ENCODE results near the gene FBLN5.

The FBLN5 gene

DNA sequence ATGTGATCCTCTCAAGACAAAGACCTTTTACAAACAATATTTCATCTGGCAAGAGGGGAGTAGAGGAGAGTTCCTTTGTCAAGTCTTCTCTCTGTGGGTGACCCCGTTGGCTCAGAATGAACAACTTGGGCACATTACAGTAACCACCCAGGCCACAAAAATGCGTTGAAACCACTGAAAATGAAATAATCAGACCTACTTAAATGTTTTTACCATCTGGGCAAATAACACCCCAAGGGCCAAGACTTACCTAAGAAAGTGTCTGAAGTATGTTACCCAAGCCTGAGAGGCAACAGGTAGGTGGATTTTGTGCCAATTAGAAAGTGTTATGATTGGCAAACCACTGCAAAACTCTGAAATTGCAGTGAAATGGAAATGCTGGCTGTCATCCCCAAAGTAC is 81.4 kb downstream of the FBLN5 start:
- Histone ChIP-seq H2AFZ (ENCODE audit: low read depth, low read length) (no peak overlapping the region), H3K4me3 (ENCODE audit: low read length) (no peak overlapping the region), H3K9ac (ENCODE audit: low read length) (no peak overlapping the region), H3K4me2 (ENCODE audit: low read length) (no peak overlapping the region), H3K36me3 (replicated peaks; ENCODE audit: low read depth, low read length) (no peaks in the 10 kb centered on the region), H4K20me1 (ENCODE audit: insufficient read depth, low read length) (no peaks in the 10 kb centered on the region), H3K9me3 (ENCODE audit: insufficient read depth, low read length) (no peaks in the 10 kb centered on the region), H3K27me3 (ENCODE audit: low read depth, low read length) (no peaks in the 10 kb centered on the region), H3K79me2 (ENCODE audit: low read length) (no peaks in the 10 kb centered on the region), H3K4me1 (ENCODE audit: low read length) (peaks cover 6% of the 10 kb centered on the region), H3K27ac (ENCODE audit: low read length) (no peak overlapping the region)
- TF ChIP-seq EZH2phosphoT487 (IDR thresholded peaks at IDR 0.05; ENCODE audit: low read depth): no peak
- TF ChIP-seq, protein P1, sequence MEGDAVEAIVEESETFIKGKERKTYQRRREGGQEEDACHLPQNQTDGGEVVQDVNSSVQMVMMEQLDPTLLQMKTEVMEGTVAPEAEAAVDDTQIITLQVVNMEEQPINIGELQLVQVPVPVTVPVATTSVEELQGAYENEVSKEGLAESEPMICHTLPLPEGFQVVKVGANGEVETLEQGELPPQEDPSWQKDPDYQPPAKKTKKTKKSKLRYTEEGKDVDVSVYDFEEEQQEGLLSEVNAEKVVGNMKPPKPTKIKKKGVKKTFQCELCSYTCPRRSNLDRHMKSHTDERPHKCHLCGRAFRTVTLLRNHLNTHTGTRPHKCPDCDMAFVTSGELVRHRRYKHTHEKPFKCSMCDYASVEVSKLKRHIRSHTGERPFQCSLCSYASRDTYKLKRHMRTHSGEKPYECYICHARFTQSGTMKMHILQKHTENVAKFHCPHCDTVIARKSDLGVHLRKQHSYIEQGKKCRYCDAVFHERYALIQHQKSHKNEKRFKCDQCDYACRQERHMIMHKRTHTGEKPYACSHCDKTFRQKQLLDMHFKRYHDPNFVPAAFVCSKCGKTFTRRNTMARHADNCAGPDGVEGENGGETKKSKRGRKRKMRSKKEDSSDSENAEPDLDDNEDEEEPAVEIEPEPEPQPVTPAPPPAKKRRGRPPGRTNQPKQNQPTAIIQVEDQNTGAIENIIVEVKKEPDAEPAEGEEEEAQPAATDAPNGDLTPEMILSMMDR (IDR thresholded peaks at IDR 0.05; ENCODE audit: low read depth, low read length): no peak

DNA sequence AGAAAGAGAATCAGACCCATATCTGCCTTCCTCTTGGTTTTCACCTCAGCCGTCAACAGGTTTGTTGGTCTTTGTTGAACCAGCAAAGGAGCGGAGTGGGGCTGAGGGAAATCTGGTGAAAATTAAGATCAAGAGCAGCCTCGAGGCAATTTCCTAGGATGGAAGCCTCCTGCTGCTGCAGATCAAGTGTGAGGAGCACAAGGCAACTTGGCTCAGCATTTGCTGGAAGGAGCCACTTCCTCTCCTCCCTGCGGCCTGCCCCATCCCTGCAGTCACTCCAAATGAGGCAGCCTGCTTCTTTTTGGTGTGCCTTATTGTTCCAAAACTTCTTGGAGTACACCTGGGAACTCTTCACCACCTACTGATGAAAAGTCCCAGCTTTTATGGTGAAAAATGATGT is 85.1 kb downstream of the FBLN5 start:
- no peak overlapping the region for H3K9ac ChIP-seq (ENCODE audit: low read length)
- H3K36me3 ChIP-seq (replicated peaks; ENCODE audit: low read depth, low read length): no peaks in the 10 kb centered on the region
- H3K4me3 ChIP-seq (ENCODE audit: low read length): no peak overlapping the region
- peaks cover 21% of the 10 kb centered on the region for H3K4me1 ChIP-seq (ENCODE audit: low read length)
- H3K9me3 ChIP-seq (ENCODE audit: insufficient read depth, low read length): no peaks in the 10 kb centered on the region
- no peaks in the 10 kb centered on the region for H4K20me1 ChIP-seq (ENCODE audit: insufficient read depth, low read length)
- no peak overlapping the region for H3K27ac ChIP-seq (ENCODE audit: low read length)
- no peak overlapping the region for H3K4me2 ChIP-seq (ENCODE audit: low read length)
- H3K79me2 ChIP-seq (ENCODE audit: low read length): no peaks in the 10 kb centered on the region
- no peak overlapping the region; the same call in 1 of the 2 replicates for H2AFZ ChIP-seq (ENCODE audit: low read depth, low read length)
- TF ChIP-seq EZH2phosphoT487 (IDR thresholded peaks at IDR 0.05; ENCODE audit: low read depth): no peak
- TF ChIP-seq, protein P1 (IDR thresholded peaks at IDR 0.05; ENCODE audit: low read depth, low read length): no peak
- peaks cover 16% of the 10 kb centered on the region for H3K27me3 ChIP-seq (ENCODE audit: low read depth, low read length)

DNA sequence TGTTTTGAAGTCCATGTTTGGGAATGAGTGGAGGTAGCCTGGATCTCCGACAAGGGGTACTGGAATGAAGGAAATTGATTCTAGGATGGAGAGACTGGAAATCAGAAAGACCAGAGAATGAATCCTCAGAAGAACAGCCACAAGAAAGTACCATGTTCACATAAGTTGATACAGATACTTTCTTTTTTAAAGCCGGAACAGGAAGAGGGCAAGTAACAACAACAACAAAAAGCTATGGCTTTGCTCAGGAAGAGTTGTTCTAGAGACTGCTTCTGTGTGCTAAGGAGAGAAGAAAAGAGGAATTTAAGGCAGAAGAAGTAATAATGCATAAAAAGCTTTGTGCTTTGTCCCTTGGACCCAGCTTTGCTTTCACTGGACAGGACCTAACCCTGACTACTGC is 86.4 kb downstream of the FBLN5 start:
- Histone ChIP-seq H3K36me3 (replicated peaks; ENCODE audit: low read depth, low read length) (no peaks in the 10 kb centered on the region), H4K20me1 (ENCODE audit: insufficient read depth, low read length) (no peaks in the 10 kb centered on the region), H3K4me1 (ENCODE audit: low read length) (peaks cover 24% of the 10 kb centered on the region), H3K9ac (ENCODE audit: low read length) (no peak overlapping the region), H3K4me2 (ENCODE audit: low read length) (no peak overlapping the region), H3K27me3 (ENCODE audit: low read depth, low read length) (peaks cover 16% of the 10 kb centered on the region), H3K79me2 (ENCODE audit: low read length) (no peaks in the 10 kb centered on the region), H2AFZ (ENCODE audit: low read depth, low read length) (no peak overlapping the region), H3K9me3 (ENCODE audit: insufficient read depth, low read length) (no peaks in the 10 kb centered on the region), H3K4me3 (ENCODE audit: low read length) (no peak overlapping the region), H3K27ac (ENCODE audit: low read length) (no peak overlapping the region)
- TF ChIP-seq EZH2phosphoT487 (IDR thresholded peaks at IDR 0.05; ENCODE audit: low read depth): no peak
- TF ChIP-seq, protein P1 (IDR thresholded peaks at IDR 0.05; ENCODE audit: low read depth, low read length): no peak

DNA sequence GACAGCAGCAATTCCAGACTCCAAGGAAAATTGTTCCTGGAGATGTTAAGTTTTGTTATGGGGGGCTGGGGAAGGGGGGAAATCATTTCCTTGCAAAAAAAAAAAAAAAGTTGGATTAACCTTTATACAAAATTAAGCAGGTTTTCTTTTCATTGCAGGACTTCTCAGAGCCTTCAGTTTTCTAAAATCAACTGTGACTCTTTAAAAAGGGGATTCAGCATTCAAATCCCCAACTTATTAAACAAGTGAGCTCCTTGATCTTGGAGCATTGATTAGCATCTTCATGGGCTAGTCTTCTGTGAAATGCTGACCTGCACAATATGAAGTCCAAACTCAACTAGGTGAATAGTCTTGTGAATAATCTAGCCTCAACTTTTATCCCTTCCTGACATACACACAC is 87.3 kb downstream of the FBLN5 start:
- Histone ChIP-seq H3K4me1 (ENCODE audit: low read length) (peaks cover 24% of the 10 kb centered on the region), H3K4me3 (ENCODE audit: low read length) (no peak overlapping the region), H3K36me3 (replicated peaks; ENCODE audit: low read depth, low read length) (no peaks in the 10 kb centered on the region), H3K27me3 (ENCODE audit: low read depth, low read length) (peaks cover 20% of the 10 kb centered on the region), H3K27ac (ENCODE audit: low read length) (no peak overlapping the region), H2AFZ (ENCODE audit: low read depth, low read length) (no peak overlapping the region), H3K79me2 (ENCODE audit: low read length) (no peaks in the 10 kb centered on the region), H3K4me2 (ENCODE audit: low read length) (no peak overlapping the region), H3K9ac (ENCODE audit: low read length) (no peak overlapping the region), H3K9me3 (ENCODE audit: insufficient read depth, low read length) (no peaks in the 10 kb centered on the region), H4K20me1 (ENCODE audit: insufficient read depth, low read length) (no peaks in the 10 kb centered on the region)
- TF ChIP-seq, protein P1 (IDR thresholded peaks at IDR 0.05; ENCODE audit: low read depth, low read length): no peak
- TF ChIP-seq EZH2phosphoT487 (IDR thresholded peaks at IDR 0.05; ENCODE audit: low read depth): no peak
